Measurements from ENCODE around the gene ZMAT5.
"Not testable (repeated sequence)": the region's sequence is repeated elsewhere in the genome, so short reads cannot be mapped to it uniquely, and the experiment has no call there.

The ZMAT5 gene

DNA sequence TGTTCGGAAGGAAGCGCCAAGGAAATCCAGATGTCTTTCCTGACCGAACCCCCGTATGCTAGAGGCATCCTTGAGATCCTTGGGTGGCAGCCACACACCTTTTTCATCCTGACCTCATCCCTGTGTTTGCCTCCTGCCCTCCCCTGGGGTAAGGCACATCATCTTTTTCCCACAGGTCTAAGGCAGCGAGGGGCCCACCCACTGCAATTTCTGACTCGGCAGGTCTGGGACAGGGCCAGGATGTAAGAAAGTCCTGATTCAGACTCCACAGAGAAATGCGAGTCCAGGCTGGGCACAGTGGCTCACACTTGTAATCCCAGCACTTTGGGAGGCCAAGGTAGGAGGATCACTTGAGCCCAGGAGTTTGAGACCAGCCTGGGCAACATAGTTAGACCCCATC is 10.5 kb downstream of the ZMAT5 start:
- no peak overlapping the region for H3K4me3 ChIP-seq (ENCODE audit: control insufficient read depth, low read depth, low read length)
- DNase-seq (ENCODE audit: low read depth): no peak
- TF ChIP-seq, protein P1, sequence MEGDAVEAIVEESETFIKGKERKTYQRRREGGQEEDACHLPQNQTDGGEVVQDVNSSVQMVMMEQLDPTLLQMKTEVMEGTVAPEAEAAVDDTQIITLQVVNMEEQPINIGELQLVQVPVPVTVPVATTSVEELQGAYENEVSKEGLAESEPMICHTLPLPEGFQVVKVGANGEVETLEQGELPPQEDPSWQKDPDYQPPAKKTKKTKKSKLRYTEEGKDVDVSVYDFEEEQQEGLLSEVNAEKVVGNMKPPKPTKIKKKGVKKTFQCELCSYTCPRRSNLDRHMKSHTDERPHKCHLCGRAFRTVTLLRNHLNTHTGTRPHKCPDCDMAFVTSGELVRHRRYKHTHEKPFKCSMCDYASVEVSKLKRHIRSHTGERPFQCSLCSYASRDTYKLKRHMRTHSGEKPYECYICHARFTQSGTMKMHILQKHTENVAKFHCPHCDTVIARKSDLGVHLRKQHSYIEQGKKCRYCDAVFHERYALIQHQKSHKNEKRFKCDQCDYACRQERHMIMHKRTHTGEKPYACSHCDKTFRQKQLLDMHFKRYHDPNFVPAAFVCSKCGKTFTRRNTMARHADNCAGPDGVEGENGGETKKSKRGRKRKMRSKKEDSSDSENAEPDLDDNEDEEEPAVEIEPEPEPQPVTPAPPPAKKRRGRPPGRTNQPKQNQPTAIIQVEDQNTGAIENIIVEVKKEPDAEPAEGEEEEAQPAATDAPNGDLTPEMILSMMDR (IDR thresholded peaks at IDR 0.05; ENCODE audit: control insufficient read depth, insufficient read depth, low read depth, low read length, missing control alignments): no peak

DNA sequence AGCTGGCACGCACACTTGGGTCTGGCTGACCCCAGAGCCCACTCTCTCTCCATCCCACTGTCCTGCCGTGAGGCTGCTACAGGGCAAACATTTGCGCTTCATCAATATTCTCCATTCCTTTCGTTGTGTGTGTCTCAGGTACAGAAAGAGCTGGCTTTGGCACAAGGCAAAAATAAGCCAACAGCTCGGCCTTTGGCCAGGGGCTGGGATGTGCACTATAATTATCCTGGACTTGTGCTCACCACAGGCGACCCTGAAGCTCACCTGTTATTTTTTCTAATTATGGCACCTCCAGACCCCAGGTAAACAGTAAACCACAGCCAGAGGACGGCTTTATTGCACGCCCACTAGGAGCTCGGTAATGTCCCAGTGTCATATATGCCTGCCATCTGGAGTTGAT is 10.9 kb downstream of the ZMAT5 start:
- DNase-seq (ENCODE audit: low read depth): no peak
- TF ChIP-seq, protein P1 (IDR thresholded peaks at IDR 0.05; ENCODE audit: control insufficient read depth, insufficient read depth, low read depth, low read length, missing control alignments): no peak
- H3K4me3 ChIP-seq (ENCODE audit: control insufficient read depth, low read depth, low read length): no peak overlapping the region

DNA sequence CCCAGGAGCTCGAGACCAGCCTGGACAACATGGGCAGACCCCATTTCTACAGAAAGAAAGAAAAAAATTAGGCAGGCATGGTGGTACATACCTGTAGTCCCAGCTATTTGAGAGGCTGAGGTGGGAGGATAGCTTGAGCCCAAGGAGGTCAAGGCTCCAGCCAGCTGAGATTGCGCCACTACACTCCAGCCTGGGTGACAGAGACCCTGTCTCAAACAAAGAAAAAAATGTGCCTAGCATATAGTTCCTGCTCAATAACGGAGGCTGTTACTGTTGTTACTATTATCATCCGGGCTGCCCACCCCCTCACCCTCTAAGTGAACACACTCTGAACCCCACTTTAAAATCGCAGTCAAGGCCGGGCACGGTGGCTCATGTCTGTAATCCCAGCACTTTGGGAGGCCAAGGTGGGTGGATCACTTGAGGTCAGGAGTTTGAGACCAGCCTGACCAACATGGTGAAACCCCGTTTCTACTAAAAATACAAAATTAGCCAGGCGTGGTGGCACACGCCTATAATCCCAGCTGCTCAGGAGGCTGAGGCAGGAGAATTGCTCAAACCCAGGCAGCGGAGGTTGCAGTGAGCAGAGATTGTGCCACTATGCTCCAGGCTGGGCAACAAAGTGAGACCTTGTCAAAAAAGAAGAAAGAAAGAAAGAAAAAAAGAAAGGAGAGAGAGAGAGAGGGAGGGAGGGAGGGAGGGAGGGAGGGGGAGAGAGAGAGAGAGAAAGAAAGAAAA is 12.0 kb downstream of the ZMAT5 start:
- not testable (repeated sequence) for DNase-seq (ENCODE audit: low read depth); H3K4me3 ChIP-seq (ENCODE audit: control insufficient read depth, low read depth, low read length)

DNA sequence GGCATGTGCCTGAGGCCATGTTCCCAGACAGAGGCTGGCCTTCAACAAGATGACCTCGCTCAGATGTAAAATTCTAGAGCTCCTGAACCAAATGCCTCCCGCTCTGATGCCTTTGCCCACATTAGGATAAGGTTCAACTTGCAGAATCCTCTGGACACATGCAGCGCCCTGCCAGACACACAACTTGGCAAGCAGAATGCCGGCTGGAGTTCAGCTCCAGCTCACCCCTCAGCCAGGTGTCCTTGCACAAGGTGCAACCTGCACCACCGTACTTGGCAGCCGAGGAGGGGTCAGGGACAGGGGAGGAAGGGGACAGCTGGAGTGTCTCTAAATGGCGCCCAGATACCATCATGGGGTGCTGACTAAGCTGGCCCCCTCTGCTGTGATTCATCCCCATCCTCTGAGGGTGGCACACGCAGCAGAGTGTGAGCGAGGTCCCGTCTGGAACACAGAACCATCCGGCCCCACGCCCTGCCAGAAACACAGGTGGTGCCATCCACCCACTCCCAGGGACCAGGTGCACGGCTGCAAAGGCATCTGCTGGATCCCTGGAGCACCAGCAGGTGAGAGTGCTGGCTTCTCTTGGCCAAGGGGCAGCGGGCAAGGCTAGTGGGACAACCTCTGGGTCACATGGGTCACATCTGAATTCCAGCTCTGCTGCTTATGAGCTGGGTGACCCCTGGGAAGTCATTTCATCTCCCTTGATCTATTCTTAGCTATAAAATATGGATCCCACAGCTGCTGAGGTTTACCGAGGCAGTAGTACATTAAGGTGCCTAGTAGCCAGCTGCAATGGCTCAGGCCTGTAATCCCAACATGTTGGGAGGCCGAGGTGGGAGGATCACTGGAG is 12.8 kb downstream of the ZMAT5 start:
- TF ChIP-seq, protein P1 (IDR thresholded peaks at IDR 0.05; ENCODE audit: control insufficient read depth, insufficient read depth, low read depth, low read length, missing control alignments): no peak
- no peak overlapping the region for H3K4me3 ChIP-seq (ENCODE audit: control insufficient read depth, low read depth, low read length)
- DNase-seq (ENCODE audit: low read depth): no peak

DNA sequence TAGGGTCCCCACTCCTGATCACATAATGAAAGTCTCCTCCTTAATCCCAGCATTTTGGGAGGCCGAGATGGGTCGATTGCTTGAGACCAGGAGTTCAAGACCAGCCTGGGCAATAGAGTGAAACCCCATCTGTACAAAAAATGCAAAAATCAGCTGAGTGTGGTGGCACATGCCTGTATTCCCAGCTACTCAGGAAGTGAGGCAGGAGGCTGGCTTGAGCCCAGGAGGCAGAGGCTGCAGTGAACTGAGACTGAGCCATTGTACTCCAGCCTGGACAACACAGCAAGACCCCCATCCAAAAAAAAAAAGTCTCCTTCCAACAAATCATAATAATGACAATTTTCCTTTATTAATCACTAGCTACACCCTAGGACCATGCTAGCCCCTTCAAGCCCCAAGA is 15.1 kb downstream of the ZMAT5 start:
- no peak overlapping the region for H3K4me3 ChIP-seq (ENCODE audit: control insufficient read depth, low read depth, low read length)
- DNase-seq (ENCODE audit: low read depth): no peak
- TF ChIP-seq, protein P1 (IDR thresholded peaks at IDR 0.05; ENCODE audit: control insufficient read depth, insufficient read depth, low read depth, low read length, missing control alignments): no peak

DNA sequence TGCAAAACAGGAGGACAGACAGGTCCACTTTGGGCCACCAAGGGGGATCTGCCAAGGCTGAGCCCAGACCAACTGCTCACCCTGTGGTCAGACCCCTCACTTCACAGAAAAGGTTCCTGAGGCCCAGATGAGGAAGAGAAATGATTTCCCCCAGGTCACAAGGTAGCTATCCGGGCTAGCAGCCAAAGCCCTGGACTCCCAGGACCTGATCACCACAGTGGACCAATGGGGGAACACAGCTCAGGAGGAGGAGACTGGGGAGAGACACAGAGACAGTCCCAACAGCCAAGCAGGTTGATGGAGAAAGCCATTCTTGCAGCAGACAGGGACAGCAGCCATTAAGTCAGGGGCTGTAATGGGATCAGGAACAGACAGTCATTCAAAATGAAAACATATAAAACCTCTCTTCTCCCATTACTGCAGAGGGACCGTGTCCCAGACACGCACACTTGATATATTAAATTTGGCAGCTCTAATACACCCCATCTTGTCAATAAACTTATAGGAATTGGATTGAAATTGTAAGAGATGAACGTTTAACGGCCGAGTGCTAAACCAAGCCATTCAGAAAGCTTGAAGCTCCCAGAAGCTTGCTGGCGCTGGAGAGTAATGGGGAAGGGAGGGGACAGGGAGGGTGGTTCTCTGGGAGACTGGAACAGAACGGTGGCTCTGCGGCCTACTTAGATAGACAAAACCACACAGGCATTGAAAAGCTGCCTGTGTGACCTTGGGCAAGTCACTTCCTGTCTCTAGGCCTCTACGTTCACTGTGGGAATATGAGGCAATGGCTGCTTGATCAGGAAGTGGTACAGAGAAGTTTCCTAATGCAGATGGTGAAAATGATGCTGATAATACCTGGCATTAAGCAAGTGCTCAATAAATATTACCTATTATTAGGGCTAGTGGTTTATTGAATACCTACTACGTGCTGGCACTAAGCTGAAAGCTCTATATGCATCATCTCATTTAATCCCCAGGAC is 16.0 kb downstream of the ZMAT5 start:
- no peak overlapping the region for H3K4me3 ChIP-seq (ENCODE audit: control insufficient read depth, low read depth, low read length)
- TF ChIP-seq, protein P1 (IDR thresholded peaks at IDR 0.05; ENCODE audit: control insufficient read depth, insufficient read depth, low read depth, low read length, missing control alignments): no peak
- no peak for DNase-seq (ENCODE audit: low read depth)
